Thymus (tissue), 11 donors: ENCODE data around the gene SLC4A1. TPM values are rescaled to one million over a fixed set of nuclear protein-coding genes. Genes with fewer than 3 reads are reported as not detected.

Experiments used
- DNase-seq, 9 donors: peaks; one replicate each; pipeline ENCODE4 v3.0.0-alpha.2; 2013; ENCODE audit warnings: low spot score in 9 of 9, low read depth in 6 of 9, missing footprints in 1 of 9
- H3K27ac ChIP-seq, 2 donors: one replicate each; pipeline ENCODE4 v1.5.1; 2013; ENCODE audit warnings: control low read depth in 1 of 2, low read depth in 1 of 2, low read length in 1 of 2, mild to moderate bottlenecking in 1 of 2, moderate library complexity in 1 of 2
- H3K27me3 ChIP-seq, 2 donors: one replicate each; pipeline ENCODE4 v1.5.1; 2013; ENCODE audit warnings: low read length in 1 of 2; ENCODE audit not compliant: control insufficient read depth in 2 of 2, insufficient read depth in 1 of 2
- H3K36me3 ChIP-seq, 2 donors: one replicate each; pipeline ENCODE4 v1.5.1; 2013; ENCODE audit warnings: low read length in 1 of 2, mild to moderate bottlenecking in 1 of 2, moderate library complexity in 1 of 2; ENCODE audit not compliant: control insufficient read depth in 2 of 2, insufficient read depth in 2 of 2
- H3K4me1 ChIP-seq, 2 donors: one replicate each; pipeline ENCODE4 v1.5.1; 2013; ENCODE audit warnings: low read length in 2 of 2; ENCODE audit not compliant: control insufficient read depth in 2 of 2, insufficient read depth in 2 of 2
- H3K4me3 ChIP-seq, 2 donors: one replicate each; pipeline ENCODE4 v1.5.1; 2013; ENCODE audit warnings: low read length in 2 of 2, control low read depth in 1 of 2, mild to moderate bottlenecking in 1 of 2
- H3K9me3 ChIP-seq, 2 donors: one replicate each; pipeline ENCODE4 v1.5.1; 2013; ENCODE audit warnings: low read length in 1 of 2, mild to moderate bottlenecking in 1 of 2; ENCODE audit not compliant: control insufficient read depth in 2 of 2, insufficient read depth in 1 of 2
- WGBS: extraction: QIAGEN DNeasy Blood & Tissue Kit; methylation state at CpG from one replicate; pipeline ENCODE4 v1.1.7; 2013; 5-methylcytosine and 5-hydroxymethylcytosine counted together
- polyA plus RNA-seq: library from polyadenylated mRNA; stranded (reverse); fragments of 200-250 nt; gene quantifications from one replicate; pipeline ENCODE4 v1.2.3, GENCODE V29; 2013
- total RNA-seq: library from RNA; stranded (reverse); fragments of 120-200 nt; gene quantifications from one replicate; pipeline ENCODE4 v1.2.4, GENCODE V29; 2013
- donor health status: healthy.

SLC4A1 gene
- total and polyA plus RNA-seq, 2 donors, result 0.37 to 6.9 TPM

DNA sequence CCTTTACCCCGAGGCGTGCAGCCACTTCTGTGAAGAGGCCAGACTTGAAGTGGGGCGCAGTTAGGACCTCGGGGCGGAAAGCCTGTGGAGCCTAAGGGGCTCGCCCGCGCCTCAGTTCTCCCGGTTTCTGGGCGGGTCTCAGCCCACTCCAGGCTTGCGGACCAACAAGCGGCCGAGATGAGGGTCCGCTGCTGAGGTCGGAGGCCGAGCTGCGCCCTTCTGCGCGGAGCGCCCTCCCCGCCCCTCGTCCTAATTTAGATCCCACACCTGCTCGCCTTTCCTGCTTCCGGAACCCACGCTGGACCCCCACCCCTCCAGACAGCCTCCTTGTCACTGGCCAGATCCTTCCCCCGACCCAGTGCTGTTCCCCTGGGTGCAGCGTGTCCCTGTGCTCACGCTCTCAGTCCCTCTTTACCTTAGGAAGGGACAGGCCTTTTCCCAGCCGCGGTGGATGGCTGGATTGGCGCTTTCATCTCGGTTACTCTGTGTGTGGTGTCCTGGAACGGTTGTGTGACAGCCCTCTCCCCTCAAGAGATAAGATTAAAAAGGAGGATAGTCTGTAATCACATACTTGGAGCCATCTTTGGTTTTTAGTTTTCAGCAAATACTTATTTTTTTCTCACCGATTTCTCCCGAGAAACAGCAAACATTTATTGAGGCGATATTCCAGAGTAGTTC is 67.3 kb downstream of the SLC4A1 start:
- H3K4me1 ChIP-seq, result peaks cover 22 to 33% of the 10 kb centered on the region in 2 donors
- WGBS, result 7% methylated on average over 36 of the region's 36 CpGs

DNA sequence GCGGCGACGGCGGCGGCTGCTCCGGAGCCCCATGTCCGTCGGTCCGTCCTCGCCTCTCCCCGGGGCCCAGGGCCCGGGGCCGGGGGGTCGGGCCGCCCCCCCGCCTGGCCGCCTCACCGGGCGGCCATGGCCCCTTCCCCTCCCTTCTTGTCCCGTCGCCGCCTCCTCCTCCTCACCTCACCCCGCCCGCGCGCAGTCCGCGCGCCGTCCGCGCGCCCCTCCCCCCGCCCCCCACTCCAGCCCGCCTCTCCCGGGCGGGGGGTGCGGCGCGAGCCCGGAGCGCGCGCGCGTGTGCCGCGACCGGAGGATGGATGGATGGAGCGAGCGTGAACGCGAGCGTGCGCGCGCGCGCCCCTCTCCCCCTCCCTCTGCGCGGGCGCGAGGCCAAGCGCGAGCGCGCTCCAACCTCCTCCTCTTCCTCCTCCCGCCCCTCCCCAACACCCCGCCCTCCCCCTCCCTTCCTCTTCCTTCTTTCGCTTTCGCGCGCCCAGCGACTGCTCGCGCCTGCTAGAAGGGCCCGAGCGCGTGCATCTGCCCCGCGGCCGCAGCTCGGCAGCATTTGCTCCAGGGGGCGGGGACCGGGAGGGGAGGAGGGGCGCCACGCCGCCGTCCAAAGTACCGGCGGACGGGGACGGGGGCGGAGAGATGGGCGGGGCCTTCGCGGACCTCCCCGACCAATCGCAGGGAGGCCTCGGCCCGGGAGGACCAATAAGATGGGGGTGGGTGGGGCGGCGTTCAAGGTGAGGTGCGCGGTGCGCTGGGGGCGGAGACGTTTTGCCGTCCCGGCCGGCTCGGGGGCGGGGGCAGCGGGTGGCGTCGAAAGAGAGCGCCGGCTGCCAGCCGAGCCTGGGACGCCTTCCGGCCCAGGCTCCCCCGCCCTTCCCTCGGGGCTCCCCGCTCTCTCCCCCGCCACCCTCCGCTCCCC is 68.1 kb downstream of the SLC4A1 start, which contains the start of gene ATXN7L3:
Gene ATXN7L3, minus strand, starts transcription at position 332 of the 925 bp plus-strand sequence. CDS start 1,814 bp downstream, outside the sequence.
- under 1% methylated on average over 119 of the region's 126 CpGs for WGBS
- no peaks in the 10 kb centered on the region for H3K27me3 ChIP-seq
- H3K9me3 ChIP-seq, result peaks cover 0 to 4% of the 10 kb centered on the region in 2 donors
- DNase-seq, result peak; percentile 89 to 99 (median 98)
- H3K36me3 ChIP-seq, result peaks cover 28% of the 10 kb centered on the region in 2 donors
- peaks cover 22 to 33% of the 10 kb centered on the region in 2 donors for H3K4me1 ChIP-seq
- peak within 1 kb of the TSS; percentile 96 for H3K27ac ChIP-seq
- peak within 1 kb of the TSS; percentile 84 to 88 for H3K4me3 ChIP-seq

More for the DNA sequence above, 67.3 kb downstream of the SLC4A1 start:
- peaks cover 20% of the 10 kb centered on the region in 2 donors for H3K36me3 ChIP-seq
- H3K27ac ChIP-seq, result peak overlapping the region; percentile 96
- DNase-seq, result no peak
- H3K27me3 ChIP-seq, result no peaks in the 10 kb centered on the region
- H3K4me3 ChIP-seq, result peak overlapping the region; percentile 84 to 88
- H3K9me3 ChIP-seq, result peaks cover 0 to 4% of the 10 kb centered on the region in 2 donors

DNA sequence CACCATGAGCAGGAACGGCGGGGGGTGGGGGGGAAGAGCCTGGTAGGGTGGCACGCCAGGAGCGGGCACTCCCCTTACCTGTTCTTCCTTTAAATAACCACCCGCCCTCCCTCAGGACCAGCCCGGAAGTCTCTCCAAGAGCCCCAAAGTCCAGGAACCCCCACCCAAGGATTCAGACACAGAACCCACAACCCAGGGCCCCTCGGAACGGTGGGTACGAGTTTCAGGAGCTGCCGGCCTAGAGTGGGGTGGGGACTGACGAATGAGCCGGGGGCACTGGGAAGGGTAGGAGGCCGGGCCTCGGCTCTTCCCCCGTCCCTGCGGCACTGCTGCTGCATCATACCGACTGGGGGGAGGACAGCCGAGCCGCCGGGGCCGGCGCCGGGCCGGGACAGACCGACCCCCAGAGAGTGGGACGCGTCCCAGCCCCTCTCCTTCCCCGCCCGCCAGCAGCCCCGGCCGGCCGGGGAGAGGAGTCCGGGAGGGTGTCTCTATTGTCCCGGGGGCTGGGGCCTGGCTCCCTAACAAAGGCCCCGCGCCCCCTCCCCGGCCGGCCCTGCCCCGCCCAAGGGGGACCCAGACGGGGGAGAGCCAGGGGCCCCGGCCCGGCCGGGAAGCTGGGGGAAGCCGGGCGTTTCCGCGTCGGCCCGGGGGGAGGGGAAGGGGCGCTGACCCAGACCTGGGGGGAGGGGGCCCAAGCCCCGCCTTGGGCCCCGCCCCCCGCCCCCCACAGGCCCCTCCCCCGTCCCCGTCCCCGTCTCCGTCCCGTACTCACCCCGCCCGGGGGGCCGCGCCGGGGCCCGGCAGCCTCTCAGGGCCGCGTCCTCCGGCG is 69.0 kb downstream of the SLC4A1 start:
- peaks cover 37% of the 10 kb centered on the region in 2 donors for H3K36me3 ChIP-seq
- H3K4me3 ChIP-seq, result peak overlapping the region; percentile 77 to 84
- DNase-seq, result peak in 4 of 9 donors; percentile 45 to 72 (median 60)
- under 1% methylated on average over 66 of the region's 68 CpGs for WGBS
- H3K4me1 ChIP-seq, result peaks cover 20 to 31% of the 10 kb centered on the region in 2 donors
- no peaks in the 10 kb centered on the region for H3K27me3 ChIP-seq
- H3K27ac ChIP-seq, result peak overlapping the region; percentile 90 to 96
- peaks cover 0 to 4% of the 10 kb centered on the region in 2 donors for H3K9me3 ChIP-seq

Other genes starting within 250 kb of the SLC4A1 start
- gene LSM12, start 201.5 kb downstream of the SLC4A1 start, total RNA-seq, result 24.2 TPM
- gene LSM12, start 201.5 kb downstream of the SLC4A1 start, polyA plus RNA-seq, result 31.3 TPM
- gene G6PC3, start 197.4 kb downstream of the SLC4A1 start, total RNA-seq, result 13.7 TPM
- 30.2 TPM for gene G6PC3, start 197.4 kb downstream of the SLC4A1 start, polyA plus RNA-seq
- gene HDAC5, start 144.5 kb downstream of the SLC4A1 start, total RNA-seq, result 17.0 TPM
- 34.4 TPM for gene HDAC5, start 144.5 kb downstream of the SLC4A1 start, polyA plus RNA-seq
- 3.2 TPM for gene HROB, start 126.2 kb downstream of the SLC4A1 start, total RNA-seq
- 0.94 TPM for gene HROB, start 126.2 kb downstream of the SLC4A1 start, polyA plus RNA-seq
- not detected for gene ASB16, start 97.4 kb downstream of the SLC4A1 start, total RNA-seq
- gene ASB16, start 97.4 kb downstream of the SLC4A1 start, polyA plus RNA-seq, result 0.14 TPM
- 21.4 TPM for gene TMUB2, start 81.2 kb downstream of the SLC4A1 start, total RNA-seq
- gene TMUB2, start 81.2 kb downstream of the SLC4A1 start, polyA plus RNA-seq, result 57.6 TPM
- gene ATXN7L3, start 68.3 kb downstream of the SLC4A1 start, total RNA-seq, result 36.3 TPM
- gene ATXN7L3, start 68.3 kb downstream of the SLC4A1 start, polyA plus RNA-seq, result 53.3 TPM
- gene UBTF, start 48.5 kb downstream of the SLC4A1 start, total RNA-seq, result 91.6 TPM
- gene UBTF, start 48.5 kb downstream of the SLC4A1 start, polyA plus RNA-seq, result 70.1 TPM
- gene RUNDC3A, start 40.5 kb upstream of the SLC4A1 start, total RNA-seq, result 0.99 TPM
- gene RUNDC3A, start 40.5 kb upstream of the SLC4A1 start, polyA plus RNA-seq, result 4.9 TPM
- 46.9 TPM for gene SLC25A39, start 56.7 kb upstream of the SLC4A1 start, total RNA-seq
- gene SLC25A39, start 56.7 kb upstream of the SLC4A1 start, polyA plus RNA-seq, result 93.8 TPM
- 74.8 TPM for gene GRN, start 77.2 kb upstream of the SLC4A1 start, total RNA-seq
- gene GRN, start 77.2 kb upstream of the SLC4A1 start, polyA plus RNA-seq, result 93.0 TPM
- 1.4 TPM for gene FAM171A2, start 95.7 kb upstream of the SLC4A1 start, total RNA-seq
- gene FAM171A2, start 95.7 kb upstream of the SLC4A1 start, polyA plus RNA-seq, result 0.39 TPM
- gene ITGA2B, start 121.5 kb upstream of the SLC4A1 start, total RNA-seq, result 0.38 TPM
- gene ITGA2B, start 121.5 kb upstream of the SLC4A1 start, polyA plus RNA-seq, result 0.41 TPM
- gene GPATCH8, start 235.3 kb upstream of the SLC4A1 start, total RNA-seq, result 12.7 TPM
- gene GPATCH8, start 235.3 kb upstream of the SLC4A1 start, polyA plus RNA-seq, result 11.1 TPM